Stimulated activated naive CD8-positive, alpha-beta T cell treated with anti-CD3 and anti-CD28 coated beads, Interleukin-15, Interleukin-2, amounts not matched to agents 100 U/mL and 50 U/mL, for 24 hours (primary cell): ENCODE results near the gene FRMPD3.
A peak's percentile ranks its signal among the peaks of the same experiment; 100 is the strongest.

Experiments
- ATAC-seq: fragments of 150-1000 bp; cut with Tn5 transposase; one replicate; pipeline ENCODE4 v1.10.0; 2021
- DNase-seq: peaks from one replicate; pipeline ENCODE4 v3.0.0; 2021

FRMPD3 gene

GRCh38 chrX:107480272-107480671 is 30.8 kb downstream of the FRMPD3 start:
- DNase-seq = no peak
- ATAC-seq = peak; percentile 28

- ATAC-seq (no peak), DNase-seq (no peak)
Measured at GRCh38 chrX:107482046-107482445, 32.6 kb downstream of the FRMPD3 start.

- DNase-seq = no peak
- no peak for ATAC-seq
Measured at GRCh38 chrX:107484002-107484726, 34.7 kb downstream of the FRMPD3 start.

GRCh38 chrX:107485013-107485412 is 35.6 kb downstream of the FRMPD3 start:
- DNase-seq = no peak
- no peak for ATAC-seq

GRCh38 chrX:107493141-107493540 is 43.7 kb downstream of the FRMPD3 start:
- ATAC-seq = no peak
- DNase-seq = no peak

GRCh38 chrX:107496786-107497185 is 47.3 kb downstream of the FRMPD3 start:
- no peak for ATAC-seq
- no peak for DNase-seq
